ENCODE results near the gene SCN9A.
"Not testable (repeated sequence)": the region's sequence is repeated elsewhere in the genome, so short reads cannot be mapped to it uniquely, and the experiment has no call there.

The SCN9A gene

DNA sequence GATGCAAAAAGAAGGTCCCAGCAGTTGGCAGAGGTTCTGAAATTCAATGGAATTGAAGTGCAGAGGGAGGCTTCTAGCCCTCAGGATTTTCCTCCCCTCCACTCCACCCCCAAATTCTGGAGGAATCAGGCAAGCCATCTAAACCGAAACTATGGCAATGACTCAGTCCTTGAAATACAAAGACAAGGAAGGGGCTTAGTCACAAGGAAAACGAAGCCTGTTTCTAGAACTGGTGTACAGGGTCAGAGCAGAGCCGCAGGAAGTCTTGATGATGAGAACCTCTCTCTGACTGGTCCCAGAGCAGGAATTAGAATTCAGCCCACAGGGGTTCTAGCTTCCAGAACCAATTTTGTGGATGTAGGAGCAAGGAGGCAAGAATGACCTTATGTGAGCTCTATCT is 136.2 kb downstream of the SCN9A start:
- no peak for DNase-seq

DNA sequence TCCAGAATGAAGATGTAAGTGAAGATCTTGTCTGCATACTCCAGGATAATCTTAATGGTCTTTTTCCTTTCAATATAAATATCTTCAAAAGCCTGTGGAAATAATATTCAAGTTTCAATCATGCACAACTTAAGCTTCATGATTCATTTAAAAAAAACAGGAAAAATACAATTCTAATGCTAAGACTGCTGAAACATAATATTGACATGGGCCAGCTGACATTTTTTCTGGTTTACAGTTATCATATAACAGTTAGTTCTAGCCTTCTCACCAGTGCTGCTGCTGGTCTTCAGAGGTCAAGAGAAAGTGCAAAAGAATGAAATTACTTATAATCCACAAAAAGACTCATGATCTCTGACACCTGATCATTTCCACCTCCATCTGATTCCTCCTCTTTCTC is 137.6 kb downstream of the SCN9A start:
- no peak for DNase-seq

DNA sequence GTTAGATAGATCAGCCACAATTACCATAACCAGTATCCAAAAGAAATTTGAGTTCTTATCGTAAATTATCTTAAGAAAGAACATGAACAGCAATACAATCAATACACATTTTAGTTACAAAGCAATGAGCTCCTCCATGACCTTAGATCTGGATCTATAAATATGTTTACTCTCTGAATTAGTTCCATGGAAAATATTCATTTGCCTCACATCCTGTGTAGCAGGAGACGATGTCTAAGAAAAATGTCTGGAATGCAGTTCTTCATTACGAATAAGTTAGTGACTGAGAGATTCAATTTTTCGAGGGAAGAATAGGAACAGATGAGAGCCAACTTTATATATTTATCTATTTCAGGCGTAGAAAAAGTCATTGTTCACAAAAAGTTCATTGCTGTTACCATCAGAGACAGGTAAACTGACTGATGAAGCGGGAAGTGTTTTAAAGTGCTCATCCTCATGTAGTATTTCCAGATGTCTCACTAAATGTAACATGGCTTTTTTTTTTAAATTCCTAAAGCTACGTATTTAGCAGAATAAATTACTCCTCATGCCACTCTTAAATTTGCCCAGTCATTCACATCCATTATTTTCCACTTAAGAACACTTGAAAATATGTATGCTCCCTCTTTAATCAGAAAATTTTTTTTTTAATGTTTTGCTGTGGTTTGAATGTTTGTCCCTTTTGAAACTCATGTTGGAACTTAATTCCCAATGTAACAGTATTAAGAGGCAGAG is 141.5 kb downstream of the SCN9A start:
- no peak for DNase-seq

DNA sequence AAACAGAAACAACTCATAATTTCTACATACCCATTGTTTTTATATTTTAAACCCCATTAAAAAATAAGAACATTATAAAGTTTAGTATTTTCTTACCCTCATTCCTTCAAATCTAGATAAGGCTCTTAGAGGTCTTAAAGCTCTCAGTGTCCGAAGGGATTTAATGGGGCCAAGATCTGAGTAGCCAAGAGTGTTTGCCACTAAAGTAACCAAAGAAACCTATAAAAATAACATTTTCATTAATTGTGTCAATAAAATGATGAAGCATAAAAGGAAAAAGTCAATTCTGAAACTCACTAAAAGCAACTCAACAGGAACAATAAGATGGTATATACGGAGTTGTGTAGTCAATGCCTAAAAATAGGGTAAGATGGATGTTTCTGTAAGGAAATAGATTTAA is 142.5 kb downstream of the SCN9A start:
- DNase-seq = no peak

DNA sequence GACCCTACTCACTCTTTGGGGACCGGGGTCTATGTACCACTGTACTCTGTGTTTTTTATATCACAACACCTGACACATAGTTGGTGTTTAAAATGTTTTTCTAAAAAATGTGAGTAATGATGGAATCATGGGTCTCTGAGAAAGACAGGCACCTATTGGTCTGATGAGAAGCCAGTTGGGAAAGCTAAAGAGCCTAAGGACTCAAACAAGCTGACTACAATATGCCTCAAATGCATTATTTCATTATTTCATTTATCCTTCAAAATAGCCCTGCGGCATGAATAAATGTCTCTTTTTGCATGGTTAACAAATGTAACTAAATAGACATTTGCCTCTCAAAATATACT is 145.0 kb downstream of the SCN9A start:
- DNase-seq = no peak

DNA sequence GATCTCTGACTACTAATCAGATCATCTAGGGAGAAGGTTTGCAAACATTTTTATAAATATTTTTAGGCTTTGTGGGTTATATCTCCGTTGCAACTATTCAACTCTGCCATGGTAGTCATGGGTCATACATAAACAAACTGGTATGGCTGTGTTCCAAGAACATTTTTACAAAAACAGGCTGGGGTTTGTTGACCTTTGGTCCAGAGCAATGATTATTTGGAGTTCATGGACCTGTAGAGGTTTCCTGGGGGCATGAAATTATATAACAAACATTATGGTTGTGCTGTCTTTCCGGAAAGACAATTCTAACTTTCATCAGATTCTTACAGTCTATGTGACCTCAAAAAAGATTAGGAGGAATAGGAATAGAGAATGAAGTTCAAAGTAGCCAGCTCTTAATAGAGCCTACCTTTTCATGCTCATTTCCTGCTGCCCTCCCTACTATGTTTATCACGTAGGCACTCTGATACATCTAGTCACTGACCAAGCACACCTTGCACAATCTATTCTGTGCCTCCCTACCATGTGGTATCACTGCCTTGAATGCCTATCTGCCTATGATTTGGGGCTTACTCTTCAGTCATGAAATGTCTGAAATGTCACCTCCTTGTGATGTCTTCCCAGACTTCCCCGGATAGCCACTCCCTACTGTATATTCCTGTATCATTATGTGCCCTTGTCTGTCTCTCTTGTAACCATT is 145.6 kb downstream of the SCN9A start:
- DNase-seq = no peak

DNA sequence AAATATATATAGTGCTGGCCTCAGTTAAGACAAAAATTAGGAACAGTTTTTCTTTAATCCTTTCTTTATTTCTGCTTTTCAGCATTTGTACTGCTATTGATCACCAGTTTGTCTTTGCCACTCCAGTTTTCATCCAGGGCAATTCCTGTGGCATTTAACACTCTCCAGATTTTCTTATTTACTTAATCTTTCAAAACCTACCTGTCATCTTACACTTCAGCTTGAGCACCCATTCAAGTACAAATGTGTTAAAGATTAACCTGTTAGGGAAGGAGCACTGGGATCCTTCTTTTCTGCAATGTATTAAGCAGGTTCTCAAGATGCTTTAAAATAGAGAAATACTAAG is 146.1 kb downstream of the SCN9A start:
- DNase-seq = no peak

DNA sequence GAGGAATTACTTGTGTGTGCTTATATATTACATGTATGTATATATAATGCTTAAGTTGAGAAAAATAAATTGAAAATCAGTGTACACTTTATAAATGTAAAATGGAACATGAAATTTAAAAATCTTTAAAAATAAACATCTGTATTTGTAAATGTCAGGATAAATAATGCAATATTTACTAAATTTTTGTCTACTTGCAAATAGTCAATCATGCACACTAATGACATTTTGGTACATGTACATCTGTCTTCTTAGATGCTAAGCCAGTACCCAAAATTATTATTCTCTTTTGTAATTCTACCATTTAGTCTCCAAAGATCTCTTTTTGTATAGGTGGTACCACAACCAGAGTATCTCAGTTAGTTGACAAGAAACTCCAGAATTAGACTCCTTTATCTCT is 151.5 kb downstream of the SCN9A start:
- no peak for DNase-seq

DNA sequence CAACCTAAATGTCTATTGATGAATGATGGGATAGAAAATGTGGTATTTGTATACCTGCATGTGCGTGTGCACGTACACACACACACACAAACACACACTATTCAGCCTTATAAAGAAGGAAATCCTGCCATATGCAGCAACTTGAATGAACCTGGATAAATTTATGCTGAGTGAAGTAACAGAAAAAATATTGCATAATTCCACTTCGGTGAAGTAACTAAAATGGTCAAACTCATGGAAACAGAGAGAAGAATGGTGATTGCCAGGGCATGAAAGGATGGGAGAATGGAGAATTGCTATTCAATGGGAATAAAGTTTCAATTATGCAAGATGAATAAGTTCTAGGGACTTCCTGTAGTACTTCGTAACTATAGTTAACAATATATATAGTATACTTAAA is 152.4 kb downstream of the SCN9A start:
- DNase-seq = no peak

DNA sequence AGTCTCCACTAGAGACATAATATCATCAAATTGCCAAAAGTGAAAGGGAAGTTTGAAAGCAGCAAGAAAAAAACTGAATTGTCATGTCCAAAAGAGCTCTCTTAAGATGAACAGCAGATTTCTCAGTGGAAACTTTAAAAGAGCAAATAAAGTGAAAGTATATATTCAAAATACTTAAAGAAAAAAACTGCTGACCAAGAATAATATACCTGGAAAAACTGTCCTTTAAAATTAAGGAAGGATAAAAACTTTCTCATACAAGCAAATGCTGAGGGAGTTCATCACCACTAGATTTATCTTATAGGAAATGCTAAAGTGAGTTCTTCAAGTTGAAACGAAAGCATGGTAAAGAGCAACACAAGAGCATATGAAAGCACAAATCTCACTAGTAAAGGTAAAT is 164.7 kb downstream of the SCN9A start:
- no peak for DNase-seq

DNA sequence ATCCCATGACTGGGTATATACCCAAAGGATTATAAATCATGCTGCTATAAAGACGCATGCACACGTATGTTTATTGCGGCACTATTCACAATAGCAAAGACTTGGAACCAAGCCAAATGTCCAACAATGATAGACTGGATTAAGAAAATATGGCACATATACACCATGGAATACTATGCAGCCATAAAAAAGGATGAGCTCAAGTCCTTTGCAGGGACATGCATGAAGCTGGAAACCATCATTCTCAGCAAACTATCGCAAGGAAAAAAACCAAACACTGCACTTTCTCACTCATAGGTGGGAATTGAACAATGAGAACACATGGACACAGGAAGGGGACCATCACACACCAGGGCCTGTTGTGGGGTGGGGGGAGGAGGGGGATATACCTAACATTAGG is 165.8 kb downstream of the SCN9A start:
- not testable (repeated sequence) for DNase-seq

DNA sequence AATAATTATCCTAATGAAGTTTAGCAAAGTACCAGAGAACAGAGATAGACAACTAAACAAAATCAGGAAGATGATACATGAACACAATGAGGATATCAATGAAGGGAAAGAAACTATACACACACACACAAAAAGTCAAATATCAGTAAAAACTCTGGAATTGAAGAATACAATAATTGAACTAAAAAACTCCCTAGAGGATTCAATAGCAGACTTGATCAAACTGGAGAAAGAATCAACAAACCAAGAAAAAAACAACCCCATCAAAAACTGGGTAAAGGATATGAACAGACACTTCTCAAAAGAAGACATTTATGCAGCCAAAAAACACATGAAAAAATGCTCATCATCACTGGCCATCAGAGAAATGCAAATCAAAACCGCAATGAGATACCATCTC is 166.4 kb downstream of the SCN9A start:
- not testable (repeated sequence) for DNase-seq

DNA sequence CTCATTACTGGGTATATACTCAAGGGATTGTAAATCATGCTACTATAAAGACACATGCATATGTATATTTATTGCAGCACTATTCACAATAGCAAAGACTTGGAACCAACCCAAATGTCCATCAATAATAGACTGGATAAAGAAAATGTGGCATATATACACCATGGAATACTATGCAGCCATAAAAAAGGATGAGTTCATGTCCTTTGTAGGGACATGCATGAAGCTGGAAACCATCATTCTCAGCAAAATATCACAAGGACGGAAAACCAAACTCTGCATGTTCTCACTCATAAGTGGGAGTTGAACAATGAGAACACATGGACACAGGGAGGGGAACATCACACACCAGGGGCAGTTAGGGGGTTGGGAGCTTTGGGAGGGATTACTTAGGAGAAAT is 169.6 kb downstream of the SCN9A start:
- DNase-seq = not testable (repeated sequence)

DNA sequence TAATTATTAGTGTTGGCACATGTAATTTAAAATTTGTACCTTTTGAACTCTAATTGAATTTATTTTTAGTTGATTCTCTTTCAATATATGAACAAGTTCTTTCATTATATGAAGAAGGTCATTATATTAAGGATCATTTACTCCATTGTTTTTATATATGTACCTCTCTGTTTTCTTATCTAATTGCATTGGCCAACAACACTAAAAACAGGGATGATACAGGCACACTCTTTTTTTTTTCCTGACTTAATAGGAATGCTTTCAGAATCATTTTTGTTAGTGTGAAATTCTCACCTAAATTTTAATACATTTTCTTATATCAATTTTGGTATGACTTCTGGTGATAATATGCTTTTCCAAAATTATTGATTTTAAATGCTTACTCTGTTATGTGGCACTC is 173.0 kb downstream of the SCN9A start:
- DNase-seq = no peak

DNA sequence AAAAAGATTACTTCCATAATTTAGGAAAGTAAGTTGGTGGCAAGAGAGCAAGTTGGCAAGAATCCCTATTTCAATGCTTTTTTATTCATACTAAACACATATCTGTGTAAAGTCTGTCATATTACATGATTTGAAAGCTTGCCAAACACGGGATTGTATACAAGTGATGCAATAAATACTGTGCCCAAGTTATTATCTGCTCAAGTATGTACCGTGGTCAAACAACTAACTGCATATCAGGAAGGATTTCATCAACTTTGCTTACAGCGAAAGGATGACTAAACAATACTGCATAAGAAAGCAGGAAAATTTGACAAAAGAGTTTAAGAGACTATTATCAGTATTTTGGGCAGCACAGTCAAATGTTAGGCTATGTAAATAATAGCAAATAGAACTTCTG is 178.3 kb downstream of the SCN9A start:
- no peak for DNase-seq

DNA sequence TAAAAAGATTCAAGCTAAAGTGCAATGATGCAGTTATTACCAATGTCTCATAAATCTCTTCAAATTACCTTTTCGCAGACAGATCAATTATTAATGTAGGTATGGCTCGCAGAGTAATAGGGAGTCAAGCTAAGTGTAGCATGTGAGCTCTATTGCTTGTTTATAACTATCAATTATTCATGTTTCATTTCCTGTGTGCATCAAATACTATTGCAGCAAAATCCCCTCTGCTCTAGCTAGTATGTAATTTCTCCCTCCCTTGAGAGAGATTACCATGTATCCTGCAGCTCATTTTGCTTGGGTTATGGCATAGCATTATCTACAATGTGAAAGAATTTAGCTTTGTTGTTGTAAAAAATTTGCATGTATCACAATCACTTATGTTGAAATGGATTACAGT is 182.3 kb downstream of the SCN9A start:
- no peak for DNase-seq

DNA sequence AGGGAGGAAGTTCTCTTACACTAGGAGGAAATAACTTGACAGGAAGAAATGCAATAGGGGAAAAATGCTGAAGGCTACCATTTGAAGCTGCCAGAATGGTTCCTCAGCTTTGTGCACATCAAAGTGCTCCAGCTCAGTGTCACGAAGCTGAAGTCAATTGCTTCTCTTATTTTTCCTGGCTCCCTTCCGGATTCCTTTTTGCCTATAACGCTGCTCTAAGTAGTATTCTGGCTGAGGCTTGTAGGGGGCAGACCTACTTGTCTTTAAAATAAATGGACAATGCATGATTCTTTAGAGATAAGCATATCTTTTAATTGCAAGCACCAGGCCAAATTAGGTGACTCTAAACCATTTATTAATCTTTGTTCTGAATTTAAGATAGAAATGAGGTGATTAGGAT is 187.7 kb downstream of the SCN9A start:
- no peak for DNase-seq

DNA sequence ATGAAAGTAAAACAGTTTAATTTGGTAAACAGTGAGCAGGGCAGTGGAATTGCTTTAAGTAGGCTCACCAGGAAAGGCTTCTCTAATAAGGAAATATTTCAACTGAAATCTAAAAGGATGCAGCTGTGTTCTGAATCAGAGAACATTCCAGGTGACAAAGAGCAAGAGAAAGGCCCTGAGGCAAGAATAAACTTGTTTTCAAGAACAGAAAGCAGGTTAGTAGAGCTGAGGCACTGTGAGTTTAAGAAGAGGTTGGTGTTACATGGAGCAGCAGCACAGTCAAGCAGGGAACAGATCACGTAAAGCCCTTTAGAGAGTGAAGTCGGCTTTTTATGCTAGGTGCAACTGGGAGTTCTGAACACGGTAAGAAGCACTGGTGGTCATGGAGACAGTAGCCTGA is 191.0 kb downstream of the SCN9A start:
- DNase-seq = no peak

DNA sequence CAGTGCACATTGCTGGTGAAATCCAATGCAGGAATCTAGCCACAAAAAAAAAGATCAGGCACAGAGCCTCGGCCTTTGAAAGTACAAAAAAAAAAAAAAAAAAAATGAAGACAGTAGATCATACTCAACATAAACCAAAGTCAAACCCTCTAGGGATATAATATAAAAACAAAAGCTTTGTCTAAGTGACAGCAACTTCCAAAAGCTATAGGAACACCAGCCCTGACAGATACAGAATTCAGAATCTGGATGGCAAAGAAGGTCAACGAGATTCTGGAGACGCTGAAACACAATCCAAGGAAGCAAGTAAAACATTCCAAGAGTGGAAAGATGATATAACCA is 194.0 kb downstream of the SCN9A start:
- DNase-seq = no peak

DNA sequence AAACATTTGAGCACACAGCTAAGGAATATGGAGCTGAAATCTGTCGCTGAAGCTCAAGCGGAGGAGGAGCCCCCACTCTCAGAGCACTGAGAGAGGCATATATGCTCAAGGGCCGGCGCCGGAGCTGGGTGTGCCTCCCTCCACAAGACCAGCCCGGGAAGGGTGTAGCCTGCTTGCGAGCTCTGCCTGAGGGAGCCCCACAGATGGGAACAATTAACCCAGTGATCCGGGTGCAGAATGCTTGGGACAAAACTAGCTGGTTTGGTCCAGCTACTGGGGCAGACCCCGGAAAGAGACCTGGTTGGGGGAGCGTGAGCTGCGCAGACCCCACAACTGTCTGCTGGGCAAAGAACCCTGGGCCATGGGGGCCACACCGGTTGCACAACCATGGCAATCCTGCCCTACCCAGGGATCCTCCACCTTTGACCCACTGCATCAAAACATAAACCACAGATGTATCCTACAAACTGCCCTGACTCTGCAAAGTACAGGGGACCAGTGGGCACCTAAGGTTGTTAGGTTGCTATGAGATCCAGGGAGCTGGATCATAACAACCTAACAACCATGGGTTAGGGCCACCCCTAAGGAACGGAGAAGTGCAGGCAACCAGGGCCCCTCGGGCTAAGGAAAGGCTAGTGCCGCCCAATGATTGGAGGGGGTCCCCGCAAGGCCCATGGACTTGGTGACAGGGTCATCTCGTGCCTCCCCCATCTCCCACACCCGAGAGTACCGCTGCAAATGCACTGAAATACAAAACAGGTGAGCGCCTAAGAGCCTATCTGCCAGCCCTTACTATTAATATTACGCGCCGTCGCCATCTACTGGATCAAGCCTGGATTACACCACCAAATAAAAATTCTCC is 194.6 kb downstream of the SCN9A start:
- peak; percentile 0 for DNase-seq

DNA sequence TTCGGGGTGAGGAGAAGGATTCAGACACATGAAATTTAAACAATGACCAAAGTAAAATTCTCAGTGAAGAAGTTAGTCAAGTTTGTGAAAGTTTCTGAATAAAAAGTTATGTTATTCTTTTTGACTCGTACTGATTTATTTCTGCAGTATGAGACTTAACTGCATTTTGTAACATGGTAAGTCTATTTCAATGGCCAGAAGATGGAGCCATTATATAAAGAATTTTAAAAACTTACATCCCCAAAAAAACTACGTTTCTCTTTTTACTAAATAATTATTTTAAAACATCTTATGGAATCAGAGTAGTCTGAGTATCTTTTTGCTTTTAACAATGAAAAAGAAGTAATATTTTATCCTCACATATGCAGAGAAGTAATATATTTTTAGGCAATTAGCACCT is 196.5 kb downstream of the SCN9A start:
- DNase-seq = no peak

DNA sequence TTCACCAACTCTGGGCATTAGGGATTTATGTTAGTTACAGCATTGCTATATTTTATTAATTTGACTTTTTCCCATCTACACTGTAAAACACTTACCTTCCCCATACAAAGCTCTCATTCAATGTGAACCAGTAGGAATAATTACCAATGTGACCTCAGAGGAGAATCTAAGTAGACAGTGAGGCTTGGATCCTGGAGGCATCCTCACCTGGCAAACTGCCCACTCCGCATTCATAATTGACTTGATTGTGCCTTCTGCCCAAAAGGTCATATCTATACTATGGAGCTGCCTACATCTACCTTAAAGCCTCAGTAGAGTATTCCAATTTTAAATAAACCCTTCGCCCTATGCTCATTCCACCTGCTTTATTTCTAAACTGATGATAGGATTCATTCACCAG is 202.5 kb downstream of the SCN9A start:
- DNase-seq = no peak

DNA sequence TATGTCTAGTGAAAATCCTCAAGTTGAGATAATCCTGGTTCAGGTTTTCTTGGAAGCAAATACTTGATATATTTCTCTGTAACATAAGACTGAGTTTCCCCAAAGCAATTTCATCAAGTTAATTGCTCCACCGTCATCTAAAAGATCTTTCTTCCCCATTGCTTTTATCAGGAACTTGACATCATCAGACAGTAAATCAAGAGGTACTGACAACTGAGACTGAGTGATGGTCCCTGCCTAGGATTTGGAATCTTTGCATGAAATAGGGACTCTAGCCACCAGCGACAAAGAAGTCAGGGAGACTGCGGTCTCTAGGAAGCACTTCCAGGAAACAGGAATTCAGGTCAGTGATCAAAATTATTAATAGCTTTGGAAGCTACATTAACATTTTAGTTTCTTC is 204.5 kb downstream of the SCN9A start:
- no peak for DNase-seq

DNA sequence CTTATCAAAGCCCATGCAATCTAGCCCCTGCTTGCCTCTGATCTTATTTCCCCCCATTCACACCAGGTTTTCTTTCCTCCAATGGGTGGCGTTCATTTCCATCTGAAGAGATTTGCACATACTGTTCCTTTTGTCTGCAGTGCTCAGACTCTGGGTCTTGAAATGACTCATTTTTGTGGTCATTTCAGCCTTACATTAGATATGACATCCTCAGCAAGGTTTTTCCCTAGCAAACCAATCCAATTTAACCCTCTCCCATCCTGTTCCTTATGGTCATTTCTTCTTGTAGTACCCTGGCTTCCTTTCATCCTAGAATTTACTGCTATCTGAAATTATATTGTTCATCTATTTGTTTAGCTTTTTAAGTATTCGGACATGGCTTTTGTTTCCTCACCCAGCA is 205.4 kb downstream of the SCN9A start:
- no peak for DNase-seq

Measured in NCI-H187 treated with DMSO at 0.1 percent for 48 hours (cell line).